Measurements from ENCODE around the gene GMPR2. TPM values are rescaled to one million over a fixed set of nuclear protein-coding genes. Genes with fewer than 3 reads are reported as not detected.

GMPR2 gene
- total RNA-seq, 1 donor from 2014 or later = 61.7 TPM

GRCh38 chr14:24226473-24226872, 6.3 kb upstream of the GMPR2 start:
- Mint-ChIP-seq H3K27ac (ENCODE audit: unreplicated experiment) (no peak overlapping the region), H3K4me1 (ENCODE audit: unreplicated experiment) (peaks cover 19% of the 10 kb centered on the region), H3K27me3 (ENCODE audit: unreplicated experiment) (no peaks in the 10 kb centered on the region), H3K36me3 (ENCODE audit: unreplicated experiment) (no peaks in the 10 kb centered on the region), H3K4me3 (ENCODE audit: unreplicated experiment) (no peak overlapping the region), H3K9me3 (ENCODE audit: unreplicated experiment) (no peaks in the 10 kb centered on the region)
- no peak for DNase-seq (ENCODE audit: extremely low spot score, unreplicated experiment)
- no peak for TF ChIP-seq CTCF (IDR thresholded peaks at IDR 0.05)

- Mint-ChIP-seq H3K4me3 (ENCODE audit: unreplicated experiment) (no peak overlapping the region), H3K4me1 (ENCODE audit: unreplicated experiment) (peaks cover 28% of the 10 kb centered on the region), H3K27ac (ENCODE audit: unreplicated experiment) (no peak overlapping the region)
These were observed 3.8 kb upstream of the GMPR2 start for GRCh38 chr14:24228902-24229301.

GRCh38 chr14:24231263-24232120, 1.2 kb upstream of the GMPR2 start:
- Mint-ChIP-seq H3K27ac (ENCODE audit: unreplicated experiment) (peak overlapping the region; percentile 95), H3K27me3 (ENCODE audit: unreplicated experiment) (no peaks in the 10 kb centered on the region), H3K36me3 (ENCODE audit: unreplicated experiment) (peaks cover 8% of the 10 kb centered on the region), H3K4me1 (ENCODE audit: unreplicated experiment) (peaks cover 35% of the 10 kb centered on the region), H3K9me3 (ENCODE audit: unreplicated experiment) (no peaks in the 10 kb centered on the region), H3K4me3 (ENCODE audit: unreplicated experiment) (peak overlapping the region; percentile 100)
- TF ChIP-seq CTCF (IDR thresholded peaks at IDR 0.05) = no peak
- DNase-seq (ENCODE audit: extremely low spot score, unreplicated experiment) = no peak

More at GRCh38 chr14:24228902-24229301, 3.8 kb upstream of the GMPR2 start:
- H3K36me3 Mint-ChIP-seq (ENCODE audit: unreplicated experiment) = no peaks in the 10 kb centered on the region
- no peak for TF ChIP-seq CTCF (IDR thresholded peaks at IDR 0.05)
- DNase-seq (ENCODE audit: extremely low spot score, unreplicated experiment) = no peak
- no peaks in the 10 kb centered on the region for H3K27me3 Mint-ChIP-seq (ENCODE audit: unreplicated experiment)
- no peaks in the 10 kb centered on the region for H3K9me3 Mint-ChIP-seq (ENCODE audit: unreplicated experiment)

GRCh38 chr14:24232121-24232644, 546 bp upstream of the GMPR2 start, which contains the start of gene NEDD8:
Gene NEDD8 (minus strand): TSS chr14:24232367. CDS start chr14:24232267, 100 bp downstream.
- Mint-ChIP-seq H3K4me3 (ENCODE audit: unreplicated experiment) (peak within 1 kb of the TSS; percentile 100), H3K27ac (ENCODE audit: unreplicated experiment) (peak within 1 kb of the TSS; percentile 95), H3K27me3 (ENCODE audit: unreplicated experiment) (no peaks in the 10 kb centered on the region), H3K9me3 (ENCODE audit: unreplicated experiment) (no peaks in the 10 kb centered on the region), H3K4me1 (ENCODE audit: unreplicated experiment) (peaks cover 35% of the 10 kb centered on the region), H3K36me3 (ENCODE audit: unreplicated experiment) (peaks cover 15% of the 10 kb centered on the region)
- TF ChIP-seq CTCF (IDR thresholded peaks at IDR 0.05) = no peak
- peak; percentile 94 for DNase-seq (ENCODE audit: extremely low spot score, unreplicated experiment)

GRCh38 chr14:24233538-24233866, 773 bp downstream of the GMPR2 start:
- H3K4me1 Mint-ChIP-seq (ENCODE audit: unreplicated experiment) = peaks cover 31% of the 10 kb centered on the region

More at GRCh38 chr14:24233538-24233866, 773 bp downstream of the GMPR2 start:
- TF ChIP-seq CTCF (IDR thresholded peaks at IDR 0.05) = no peak
- no peaks in the 10 kb centered on the region for H3K27me3 Mint-ChIP-seq (ENCODE audit: unreplicated experiment)
- H3K4me3 Mint-ChIP-seq (ENCODE audit: unreplicated experiment) = peak overlapping the region; percentile 100
- H3K36me3 Mint-ChIP-seq (ENCODE audit: unreplicated experiment) = peaks cover 28% of the 10 kb centered on the region
- no peak for DNase-seq (ENCODE audit: extremely low spot score, unreplicated experiment)
- H3K9me3 Mint-ChIP-seq (ENCODE audit: unreplicated experiment) = no peaks in the 10 kb centered on the region
- peak overlapping the region; percentile 95 for H3K27ac Mint-ChIP-seq (ENCODE audit: unreplicated experiment)

All from osteocyte (in vitro differentiated cells).